ENCODE data around the gene QSOX1.
A peak's percentile ranks its signal among the peaks of the same experiment; 100 is the strongest.

DNA sequence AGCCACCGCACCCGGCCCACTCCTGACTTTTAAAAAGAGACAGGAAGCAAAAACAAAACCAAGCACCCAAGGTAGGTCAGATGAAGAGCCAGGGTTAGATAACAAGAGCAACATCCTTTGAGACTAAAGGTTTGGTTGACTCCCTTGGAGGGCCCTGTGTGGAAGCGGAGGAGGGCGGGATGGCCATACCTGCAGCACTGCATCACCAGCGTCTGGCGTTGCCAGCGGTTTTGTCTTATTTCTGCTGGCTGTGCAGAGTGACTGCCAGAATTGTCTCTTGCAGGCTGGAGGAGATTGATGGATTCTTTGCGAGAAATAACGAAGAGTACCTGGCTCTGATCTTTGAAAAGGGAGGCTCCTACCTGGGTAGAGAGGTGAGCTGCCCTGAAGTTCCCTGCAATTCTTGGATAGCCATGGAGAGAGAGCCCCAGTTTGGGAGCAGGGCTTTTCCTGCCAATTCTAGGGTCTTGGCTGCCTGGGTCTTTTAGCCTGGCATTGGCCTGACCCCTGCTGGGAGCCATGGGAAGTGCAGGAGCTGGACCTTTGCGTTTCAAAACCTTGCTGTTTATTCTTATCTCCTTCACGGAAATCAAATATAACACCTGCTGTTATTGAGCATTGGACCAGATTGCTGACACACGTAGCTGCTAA, 24.0 kb downstream of the QSOX1 start:
- TF ChIP-seq CTCF (IDR thresholded peaks at IDR 0.05): peak in 5 of 7 experiments; percentile 82 to 98 (median 95)
- TF ChIP-seq POLR2A (IDR thresholded peaks at IDR 0.05): no peak
- TF ChIP-seq POLR2AphosphoS5 (IDR thresholded peaks at IDR 0.05): peak in 1 of 3 donors; percentile 58

All from stomach (tissue), 4 donors.